Colon (tissue), 2 donors: ENCODE measurements around the gene GPC4.

ENCODE experiments used
- FAIRE-seq: peaks from 2 replicates; lab custom pipeline; 2012; peaks lifted over from hg19 to GRCh38; lab: Jason Lieb, UNC
- donor health status: control.
- donor health status: control.

GPC4 gene

GRCh38 chrX:133415276-133416105, at the start of gene GPC4:
TSS of gene GPC4 (minus strand) at chrX:133415489. CDS start at chrX:133414965, 524 bp downstream.
- FAIRE-seq, result no peak

GRCh38 chrX:133461231-133461630, 45.9 kb upstream of the GPC4 start:
- no peak for FAIRE-seq

GRCh38 chrX:133454924-133455323, 39.6 kb upstream of the GPC4 start:
- FAIRE-seq, result no peak

- FAIRE-seq, result no peak
These were observed 39.2 kb upstream of the GPC4 start for GRCh38 chrX:133454491-133454914.

GRCh38 chrX:133448512-133449076, 33.3 kb upstream of the GPC4 start:
- FAIRE-seq, result no peak

GRCh38 chrX:133444952-133445831, 29.9 kb upstream of the GPC4 start:
- FAIRE-seq, result peak; percentile 87

- no peak for FAIRE-seq
These were observed 28.9 kb upstream of the GPC4 start for GRCh38 chrX:133444196-133444595.

- no peak for FAIRE-seq
These were observed 25.5 kb upstream of the GPC4 start for GRCh38 chrX:133440797-133441163.

- FAIRE-seq, result no peak
These were observed 24.9 kb upstream of the GPC4 start for GRCh38 chrX:133440081-133440796.

GRCh38 chrX:133437766-133438165, 22.5 kb upstream of the GPC4 start:
- no peak for FAIRE-seq

- no peak for FAIRE-seq
These were observed 22.1 kb upstream of the GPC4 start for GRCh38 chrX:133437356-133437755.

- FAIRE-seq, result no peak
These were observed 20.3 kb upstream of the GPC4 start for GRCh38 chrX:133435544-133436124.

GRCh38 chrX:133434197-133434820, 19.0 kb upstream of the GPC4 start:
- no peak for FAIRE-seq

GRCh38 chrX:133419911-133420310, 4.6 kb upstream of the GPC4 start:
- no peak for FAIRE-seq

- FAIRE-seq, result no peak
These were observed 3.3 kb upstream of the GPC4 start for GRCh38 chrX:133418588-133418987.

GRCh38 chrX:133417364-133417763, 2.1 kb upstream of the GPC4 start:
- FAIRE-seq, result no peak

GRCh38 chrX:133414406-133415275, 648 bp downstream of the GPC4 start:
- FAIRE-seq, result no peak

GRCh38 chrX:133413218-133413925, 1.9 kb downstream of the GPC4 start:
- FAIRE-seq, result no peak

- FAIRE-seq, result no peak
These were observed 2.6 kb downstream of the GPC4 start for GRCh38 chrX:133412665-133413064.

- FAIRE-seq, result no peak
These were observed 3.0 kb downstream of the GPC4 start for GRCh38 chrX:133412246-133412645.
